T1000 (cell line): ENCODE results near the gene MUC2.

ENCODE experiments used
- DNase-seq: peaks from one replicate; lab custom pipeline; 2025; ENCODE audit warnings: mixed read lengths; lab: John Stamatoyannopoulos, UW

Gene MUC2

DNA sequence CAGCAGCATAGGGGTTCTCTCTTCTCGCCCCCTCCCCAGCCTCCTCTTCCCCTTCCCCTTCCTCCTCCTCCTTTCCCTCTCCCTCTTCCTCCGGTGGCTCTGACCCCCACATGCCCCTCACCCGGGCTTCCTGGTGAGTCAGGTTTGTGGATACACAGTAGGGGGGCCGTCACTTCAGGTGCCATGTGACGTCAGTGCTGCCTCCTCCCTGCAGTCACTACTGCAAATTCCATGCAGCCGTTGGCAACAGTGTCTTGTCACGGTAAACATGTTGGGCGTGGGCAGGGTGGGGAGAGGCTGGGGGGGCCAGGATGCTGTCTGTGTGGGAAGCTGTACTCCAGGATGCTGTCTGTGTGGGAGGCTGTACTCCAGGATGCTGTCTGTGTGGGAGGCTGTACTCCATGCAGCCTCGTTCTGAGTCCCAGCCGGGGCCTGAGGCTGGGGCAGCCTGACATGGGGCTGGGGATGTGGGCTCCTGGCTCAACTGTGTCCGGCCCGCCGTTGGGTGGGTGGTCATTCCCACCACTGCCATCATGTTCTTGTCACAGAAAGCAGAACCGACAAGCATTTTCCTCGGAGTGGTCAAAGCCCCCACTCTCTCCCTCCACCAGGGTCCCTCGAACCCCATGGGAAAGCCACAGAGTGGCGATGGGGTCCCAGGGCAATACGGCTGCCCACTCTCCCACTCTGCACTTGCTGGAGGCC lies 2.4 kb upstream of the MUC2 start:
- no peak for DNase-seq

GRCh38 chr11:1072821-1073231 lies 1.8 kb upstream of the MUC2 start:
- no peak for DNase-seq

DNA sequence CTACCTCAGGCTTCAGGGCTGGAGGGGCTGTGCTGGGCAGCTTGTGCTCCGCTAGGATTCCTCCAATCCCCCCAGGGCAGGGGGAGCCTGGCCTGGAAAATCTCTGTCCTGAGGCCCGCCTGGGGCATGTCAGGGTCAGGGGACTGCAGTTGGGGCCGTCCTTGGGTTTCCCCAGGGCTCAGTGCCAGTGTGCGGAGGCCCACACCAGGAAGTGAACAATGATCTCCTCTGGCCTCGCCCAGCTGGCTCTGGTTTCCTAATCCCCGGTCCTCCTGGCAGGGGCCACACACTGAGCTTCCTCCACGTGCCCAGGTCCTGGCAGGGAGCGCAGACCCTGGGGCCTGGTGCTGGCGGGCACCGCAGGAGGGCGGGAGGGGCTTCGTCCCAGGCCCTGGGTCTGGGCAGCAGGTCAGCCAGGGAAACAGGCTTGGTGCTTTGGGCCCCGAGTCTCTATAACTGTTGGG lies 1.4 kb upstream of the MUC2 start:
- DNase-seq: no peak

DNA sequence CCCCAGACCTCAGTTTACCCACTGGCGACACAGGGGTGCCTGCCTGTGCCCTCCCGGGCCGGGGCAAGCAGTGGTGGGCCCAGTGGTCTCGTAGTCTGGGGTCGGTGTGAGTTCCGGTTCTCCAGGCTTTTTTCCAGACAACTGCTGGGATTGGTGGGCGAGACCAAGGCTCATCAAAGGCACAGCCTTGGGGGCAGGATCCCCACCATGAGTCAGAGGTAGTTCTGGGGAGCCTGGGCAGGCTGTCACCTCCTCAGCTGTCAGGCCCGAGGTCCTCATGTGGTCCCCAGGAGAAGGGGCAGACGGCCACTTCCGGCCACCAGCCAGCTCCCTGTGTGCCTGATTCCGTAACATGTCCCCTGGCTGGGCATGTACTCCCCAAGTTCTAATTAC lies 827 bp upstream of the MUC2 start:
- no peak for DNase-seq

GRCh38 chr11:1075341-1075911 lies 752 bp downstream of the MUC2 start:
- DNase-seq: no peak

DNA sequence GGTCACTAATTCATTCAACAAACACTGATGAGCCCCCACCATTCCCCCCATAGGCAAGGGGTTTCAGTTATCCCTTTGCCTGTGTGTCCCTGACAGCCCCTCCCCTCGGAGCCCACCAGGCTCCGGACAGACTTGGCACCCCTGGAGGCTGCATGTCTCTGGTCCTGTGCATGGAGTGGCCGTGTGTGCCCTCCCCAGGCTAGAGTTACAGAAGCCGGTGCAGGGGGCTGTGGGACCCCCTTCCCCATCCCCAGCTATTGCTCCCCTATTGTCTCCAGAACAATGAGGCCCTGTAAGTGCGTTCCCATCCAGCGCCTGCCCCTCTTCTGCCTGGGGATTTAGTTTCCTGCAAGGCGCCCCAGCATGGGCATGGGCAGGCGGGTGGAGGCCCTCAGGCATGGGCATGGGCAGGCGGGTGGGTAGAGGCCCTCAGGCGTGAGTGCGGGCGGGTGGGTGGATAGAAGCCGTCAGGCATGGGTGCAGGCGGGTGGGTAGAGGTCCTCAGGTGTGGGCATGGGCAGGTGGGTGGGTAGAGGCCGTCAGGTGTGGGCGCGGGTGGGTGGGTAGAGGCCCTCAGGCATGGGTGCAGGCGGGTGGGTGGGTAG lies 1.5 kb downstream of the MUC2 start:
- no peak for DNase-seq

DNA sequence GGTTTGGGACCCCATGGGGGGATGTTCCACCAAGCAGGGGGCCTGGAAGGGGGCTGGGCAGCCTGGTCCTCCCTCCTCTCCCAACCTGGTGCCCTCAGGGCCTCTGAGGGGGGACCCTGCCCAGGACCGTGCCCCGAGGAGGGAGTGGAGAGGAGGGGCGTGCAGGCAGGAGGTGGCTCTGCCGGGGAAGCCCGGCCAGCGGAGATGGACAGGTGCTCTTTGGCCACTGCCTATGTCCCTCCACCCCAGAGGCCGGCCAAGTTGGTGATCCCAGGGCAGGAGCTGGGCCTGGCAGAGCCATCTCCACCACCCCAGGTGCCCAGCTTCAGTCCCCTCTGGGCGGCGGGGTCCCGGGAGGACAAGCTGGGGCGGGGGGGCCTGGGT lies 2.4 kb downstream of the MUC2 start:
- no peak for DNase-seq

GRCh38 chr11:1077417-1078119 lies 2.9 kb downstream of the MUC2 start:
- DNase-seq: no peak

- no peak for DNase-seq
Observed at GRCh38 chr11:1078191-1078601, 3.5 kb downstream of the MUC2 start.

DNA sequence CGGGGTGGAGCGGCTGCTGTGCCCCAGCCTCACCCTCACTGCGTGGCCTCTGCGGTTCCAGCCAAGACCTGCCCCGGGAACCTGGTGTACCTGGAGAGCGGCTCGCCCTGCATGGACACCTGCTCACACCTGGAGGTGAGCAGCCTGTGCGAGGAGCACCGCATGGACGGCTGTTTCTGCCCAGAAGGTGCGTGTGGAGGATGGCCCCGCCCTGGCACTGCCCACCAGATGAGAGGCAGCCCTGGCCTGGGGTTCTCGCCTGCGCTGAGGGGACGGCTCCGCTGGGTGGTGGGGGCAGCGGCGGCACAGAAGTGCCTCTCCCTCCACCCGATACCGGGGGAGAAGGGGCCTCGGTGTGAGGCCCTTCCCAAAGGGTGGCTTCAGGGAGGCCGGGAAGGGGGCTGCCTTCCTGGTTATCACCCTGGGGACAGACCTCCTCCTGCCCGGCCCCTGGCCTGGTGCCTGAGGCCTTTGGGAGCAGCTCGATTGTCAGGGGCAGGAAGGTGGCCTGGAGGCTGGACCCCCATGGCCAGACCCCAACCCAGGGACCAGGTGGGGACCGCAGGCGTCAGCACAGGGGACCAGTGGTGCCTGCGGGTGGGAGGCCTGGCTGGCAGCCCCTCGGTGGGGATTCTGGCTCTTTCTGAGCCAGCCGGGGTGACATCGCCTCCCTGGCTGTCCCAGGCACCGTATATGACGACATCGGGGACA lies 7.1 kb downstream of the MUC2 start:
- DNase-seq: no peak

GRCh38 chr11:1082346-1082727 lies 7.7 kb downstream of the MUC2 start:
- DNase-seq: no peak

DNA sequence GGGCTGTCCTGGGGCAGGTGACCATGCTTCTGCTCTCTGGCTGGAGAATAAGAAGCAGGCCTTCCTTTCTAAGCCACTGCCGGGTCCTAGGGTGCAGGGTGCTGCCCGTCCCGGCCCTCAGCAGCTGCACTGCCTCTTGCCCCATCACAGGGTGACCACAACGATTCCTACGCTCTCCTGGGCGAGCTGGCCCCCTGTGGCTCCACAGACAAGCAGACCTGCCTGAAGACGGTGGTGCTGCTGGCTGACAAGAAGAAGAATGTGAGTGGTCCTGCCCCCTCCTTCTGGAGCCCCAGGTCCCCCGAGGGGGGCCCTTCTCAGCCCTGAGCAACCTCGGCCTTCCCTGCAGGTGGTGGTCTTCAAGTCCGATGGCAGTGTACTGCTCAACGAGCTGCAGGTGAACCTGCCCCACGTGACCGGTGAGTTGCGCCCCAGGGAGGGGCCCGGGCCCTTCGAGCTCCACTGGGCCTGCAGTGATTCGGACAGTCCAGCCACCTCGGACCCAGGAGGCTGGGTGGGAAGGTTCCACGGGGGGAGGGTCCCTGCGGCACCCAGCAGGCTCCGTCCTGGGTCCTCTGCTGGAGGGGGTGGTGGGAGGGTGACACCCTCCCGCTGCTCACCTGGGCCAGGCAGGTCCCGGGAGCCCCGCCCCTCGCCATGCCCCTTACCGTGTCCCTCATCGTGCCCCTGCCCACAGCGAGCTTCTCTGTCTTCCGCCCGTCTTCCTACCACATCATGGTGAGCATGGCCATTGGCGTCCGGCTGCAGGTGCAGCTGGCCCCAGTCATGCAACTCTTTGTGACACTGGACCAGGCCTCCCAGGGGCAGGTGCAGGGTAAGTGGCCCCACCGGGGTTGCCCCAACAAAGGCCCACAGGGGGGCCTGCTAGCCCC lies 8.3 kb downstream of the MUC2 start:
- DNase-seq: no peak

DNA sequence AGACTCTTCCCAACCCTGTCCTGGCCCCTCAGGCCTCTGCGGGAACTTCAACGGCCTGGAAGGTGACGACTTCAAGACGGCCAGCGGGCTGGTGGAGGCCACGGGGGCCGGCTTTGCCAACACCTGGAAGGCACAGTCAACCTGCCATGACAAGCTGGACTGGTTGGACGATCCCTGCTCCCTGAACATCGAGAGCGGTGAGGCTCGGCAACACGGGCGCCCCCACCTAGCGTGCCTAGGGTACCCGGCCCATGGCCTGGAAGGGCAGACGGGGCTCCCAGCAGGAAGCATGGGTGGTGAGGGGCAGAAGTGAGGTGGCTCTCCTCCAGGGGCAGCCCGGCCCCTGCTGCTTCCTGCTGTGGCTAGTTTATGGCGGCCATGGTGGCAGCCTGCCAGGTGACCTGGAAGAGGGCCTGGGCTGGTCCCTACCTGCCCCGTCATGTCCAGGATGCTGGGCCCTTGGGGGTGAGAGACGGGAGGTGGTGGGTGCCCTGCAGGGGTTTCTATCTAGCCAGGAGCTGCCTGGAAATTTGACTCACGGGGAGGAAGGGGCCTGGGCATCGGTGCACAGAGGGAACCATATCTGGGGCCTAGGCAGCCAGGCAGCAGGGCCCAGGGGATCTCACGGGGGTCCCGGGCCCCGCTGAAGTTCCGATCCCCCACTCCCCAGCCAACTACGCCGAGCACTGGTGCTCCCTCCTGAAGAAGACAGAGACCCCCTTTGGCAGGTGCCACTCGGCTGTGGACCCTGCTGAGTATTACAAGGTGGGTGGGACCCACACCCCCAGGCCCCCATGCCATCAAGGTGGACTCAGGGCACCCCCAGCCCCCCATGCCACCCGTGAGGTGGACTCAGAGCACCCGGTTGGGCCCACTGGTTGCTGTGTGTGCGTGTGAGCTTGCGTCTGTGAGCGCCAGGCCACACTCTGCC lies 9.2 kb downstream of the MUC2 start:
- DNase-seq: no peak

DNA sequence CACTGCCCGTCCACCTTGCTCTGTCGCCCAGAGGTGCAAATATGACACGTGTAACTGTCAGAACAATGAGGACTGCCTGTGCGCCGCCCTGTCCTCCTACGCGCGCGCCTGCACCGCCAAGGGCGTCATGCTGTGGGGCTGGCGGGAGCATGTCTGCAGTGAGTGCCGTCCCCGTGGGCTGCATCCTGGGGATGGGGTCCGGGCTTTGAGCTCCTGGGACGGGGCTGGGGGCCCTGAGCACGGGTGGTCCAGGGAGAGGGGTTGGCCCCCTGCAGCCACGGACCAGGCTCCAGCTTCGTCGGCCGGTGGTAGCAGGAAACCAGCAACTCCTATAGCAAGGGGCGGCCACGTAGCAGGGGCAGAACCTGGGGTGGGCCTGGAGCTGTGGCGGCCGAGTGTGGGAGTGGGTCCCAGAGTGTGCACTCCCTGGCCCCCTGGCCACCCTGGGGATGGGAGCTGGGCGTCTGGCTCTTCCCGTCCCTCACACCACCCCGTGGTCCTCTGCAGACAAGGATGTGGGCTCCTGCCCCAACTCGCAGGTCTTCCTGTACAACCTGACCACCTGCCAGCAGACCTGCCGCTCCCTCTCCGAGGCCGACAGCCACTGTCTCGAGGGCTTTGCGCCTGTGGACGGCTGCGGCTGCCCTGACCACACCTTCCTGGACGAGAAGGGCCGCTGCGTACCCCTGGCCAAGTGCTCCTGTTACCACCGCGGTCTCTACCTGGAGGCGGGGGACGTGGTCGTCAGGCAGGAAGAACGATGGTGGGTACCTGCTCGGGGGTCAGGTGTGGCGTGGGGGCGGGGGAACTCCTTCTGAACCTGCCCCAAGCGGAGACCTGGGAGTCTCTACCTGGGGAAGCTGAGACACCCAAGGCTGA lies 10.1 kb downstream of the MUC2 start:
- DNase-seq: no peak

DNA sequence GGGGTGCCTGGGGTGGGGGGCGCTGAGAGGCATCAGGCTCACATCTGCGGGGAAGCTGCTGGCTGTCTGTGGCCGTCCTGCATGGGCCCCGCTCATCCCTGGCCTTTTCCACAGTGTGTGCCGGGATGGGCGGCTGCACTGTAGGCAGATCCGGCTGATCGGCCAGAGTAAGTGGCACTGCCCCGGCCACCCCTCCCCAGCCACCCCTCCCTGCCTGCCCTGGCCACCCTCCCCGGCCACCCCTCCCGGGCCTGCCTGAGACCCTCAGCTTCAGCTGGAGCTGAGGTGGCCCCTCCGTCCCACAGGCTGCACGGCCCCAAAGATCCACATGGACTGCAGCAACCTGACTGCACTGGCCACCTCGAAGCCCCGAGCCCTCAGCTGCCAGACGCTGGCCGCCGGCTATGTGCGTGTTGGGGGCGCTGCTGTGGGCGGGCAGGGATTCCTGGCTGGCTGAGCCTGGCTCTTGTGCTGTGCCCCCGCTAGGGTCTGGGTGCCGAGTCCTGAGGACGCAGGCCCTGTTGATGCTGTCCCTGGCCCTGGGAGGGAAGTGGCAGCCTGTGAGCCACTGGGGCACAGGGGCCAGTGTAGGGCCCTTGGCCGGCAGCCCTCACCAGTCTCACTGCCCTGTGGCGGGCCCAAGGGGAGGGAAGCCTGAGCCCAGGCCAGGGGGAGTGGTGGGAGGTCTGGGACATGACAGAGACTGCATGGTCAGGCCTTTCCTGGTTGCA lies 10.9 kb downstream of the MUC2 start:
- no peak for DNase-seq

DNA sequence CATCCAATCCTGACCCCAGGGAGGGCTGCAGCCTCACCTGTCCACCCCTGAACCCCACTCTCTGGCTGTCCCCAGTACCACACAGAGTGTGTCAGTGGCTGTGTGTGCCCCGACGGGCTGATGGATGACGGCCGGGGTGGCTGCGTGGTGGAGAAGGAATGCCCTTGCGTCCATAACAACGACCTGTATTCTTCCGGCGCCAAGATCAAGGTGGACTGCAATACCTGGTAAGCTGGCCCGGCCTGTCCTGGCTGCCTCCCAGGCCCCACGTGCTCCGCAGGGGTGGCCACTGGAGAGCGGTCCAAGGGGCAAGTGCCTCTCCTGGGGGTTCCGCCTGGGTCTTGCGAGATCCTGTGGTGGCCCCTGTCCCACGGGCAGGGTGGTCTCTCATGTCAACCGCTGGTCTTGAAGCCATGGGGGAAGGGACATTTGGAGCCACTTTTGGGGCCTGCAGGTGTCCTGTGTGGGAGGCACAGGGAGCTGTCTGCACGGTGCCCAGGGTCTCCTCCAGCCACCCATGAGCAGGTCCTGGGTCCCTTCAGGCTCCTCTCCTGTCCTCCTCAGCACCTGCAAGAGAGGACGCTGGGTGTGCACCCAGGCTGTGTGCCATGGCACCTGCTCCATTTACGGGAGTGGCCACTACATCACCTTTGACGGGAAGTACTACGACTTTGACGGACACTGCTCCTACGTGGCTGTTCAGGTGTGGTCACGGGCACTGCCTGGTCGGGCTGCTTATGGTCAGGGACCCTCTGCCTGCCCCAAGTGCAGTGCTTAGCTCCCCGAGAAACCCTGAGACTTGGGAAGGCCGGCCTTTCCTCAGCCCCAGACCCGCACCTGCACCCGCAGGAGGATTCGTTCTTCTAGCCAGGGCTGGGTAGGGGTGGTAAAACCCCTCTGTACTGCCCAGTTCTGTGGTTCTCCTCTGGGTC lies 11.8 kb downstream of the MUC2 start:
- no peak for DNase-seq

DNA sequence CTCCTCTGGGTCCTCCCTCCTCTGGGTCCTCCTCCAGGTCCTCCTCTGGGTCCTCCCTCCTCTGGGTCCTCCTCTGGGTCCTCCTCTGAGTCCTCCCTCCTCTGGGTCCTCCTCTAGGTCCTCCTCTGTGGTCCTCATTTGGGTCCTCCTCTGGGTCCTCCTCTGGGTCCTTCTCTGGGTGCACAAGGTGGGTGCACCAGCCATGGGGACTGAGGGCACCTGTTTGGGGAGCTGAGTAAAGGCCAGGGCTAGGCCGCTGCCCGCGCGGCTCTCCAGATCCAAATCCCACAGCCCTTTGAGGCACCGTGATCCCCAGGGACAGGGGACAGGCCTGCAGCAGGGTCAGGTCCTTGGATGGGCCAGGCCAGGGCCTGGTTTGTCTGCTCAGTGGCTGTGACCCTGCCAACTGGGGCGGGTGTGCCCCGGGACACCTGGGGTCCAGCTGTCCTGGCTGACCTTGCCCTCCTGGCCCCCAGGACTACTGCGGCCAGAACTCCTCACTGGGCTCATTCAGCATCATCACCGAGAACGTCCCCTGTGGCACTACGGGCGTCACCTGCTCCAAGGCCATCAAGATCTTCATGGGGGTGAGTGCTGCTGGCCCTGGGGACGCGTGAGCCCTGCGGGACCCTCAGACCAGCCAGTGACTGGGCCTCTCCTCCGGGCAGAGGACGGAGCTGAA lies 12.7 kb downstream of the MUC2 start:
- DNase-seq: no peak
